ENCODE results near the gene TRAPPC11.

The TRAPPC11 gene

DNA sequence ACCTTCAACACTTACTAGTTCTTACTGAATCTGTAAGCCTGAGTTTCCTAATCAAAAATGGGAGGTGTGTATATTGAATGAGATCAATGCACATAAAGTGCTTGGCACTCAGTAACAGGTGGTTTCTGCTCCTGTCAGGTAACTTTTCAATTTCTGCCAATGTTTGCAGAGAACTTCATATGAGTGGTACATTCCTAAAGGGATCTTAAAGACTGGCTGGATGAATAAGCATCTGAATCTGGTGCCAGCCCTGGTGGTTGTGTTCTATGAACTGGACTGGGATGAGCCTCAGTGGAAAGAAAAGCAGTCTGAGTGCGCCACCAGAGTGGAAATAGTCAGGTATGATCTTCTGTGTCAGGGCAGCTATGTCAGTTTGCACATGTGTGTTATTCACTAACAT is 7.0 kb downstream of the TRAPPC11 start:
- no peak for DNase-seq
- TF ChIP-seq POLR2A (IDR thresholded peaks at IDR 0.05; ENCODE audit: low read length) = no peak
- TF ChIP-seq GATA1 (IDR thresholded peaks at IDR 0.05; ENCODE audit: low read depth, low read length) = no peak

GRCh38 chr4:183670251-183670650 is 11.2 kb downstream of the TRAPPC11 start:
- no peak for DNase-seq
- TF ChIP-seq GATA1 (IDR thresholded peaks at IDR 0.05; ENCODE audit: low read depth, low read length) (no peak), POLR2A (IDR thresholded peaks at IDR 0.05; ENCODE audit: low read length) (no peak)

DNA sequence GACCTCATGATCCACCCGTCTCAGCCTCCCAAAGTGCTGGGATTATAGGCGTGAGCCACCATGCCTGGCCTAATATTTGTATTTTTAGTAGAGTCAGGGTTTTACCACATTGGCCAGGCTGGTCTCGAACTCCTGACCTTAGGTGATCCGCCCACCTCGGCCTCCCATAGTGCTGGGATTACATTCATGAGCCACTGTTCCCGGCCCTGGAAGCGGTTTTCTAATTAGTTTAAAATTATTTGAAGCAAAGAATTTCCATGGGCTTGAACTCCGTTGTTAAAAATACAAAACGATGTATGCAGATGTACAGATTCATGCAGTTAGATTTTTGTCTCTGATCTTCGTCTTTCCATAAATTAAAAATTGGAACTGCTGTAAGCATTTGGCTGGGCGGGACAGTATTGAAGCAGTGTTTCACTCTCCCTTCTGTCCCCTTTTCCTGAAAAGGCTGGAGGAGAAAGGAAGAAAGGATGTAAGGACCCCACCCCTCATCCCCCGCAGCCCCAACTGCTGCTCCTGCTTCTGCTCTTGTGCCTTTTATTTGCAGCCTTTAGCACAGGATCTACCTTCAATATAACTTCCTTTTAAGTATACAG is 12.0 kb downstream of the TRAPPC11 start:
- TF ChIP-seq POLR2A (IDR thresholded peaks at IDR 0.05; ENCODE audit: low read length) = no peak
- no peak for TF ChIP-seq GATA1 (IDR thresholded peaks at IDR 0.05; ENCODE audit: low read depth, low read length)
- DNase-seq = no peak

GRCh38 chr4:183674153-183674552 is 15.1 kb downstream of the TRAPPC11 start:
- TF ChIP-seq POLR2A (IDR thresholded peaks at IDR 0.05; ENCODE audit: low read length) (no peak), GATA1 (IDR thresholded peaks at IDR 0.05; ENCODE audit: low read depth, low read length) (no peak)

GRCh38 chr4:183675625-183676024 is 16.5 kb downstream of the TRAPPC11 start:
- no peak for TF ChIP-seq GATA1 (IDR thresholded peaks at IDR 0.05; ENCODE audit: low read depth, low read length)
- no peak for TF ChIP-seq POLR2A (IDR thresholded peaks at IDR 0.05; ENCODE audit: low read length)
- no peak for DNase-seq

More at GRCh38 chr4:183674153-183674552, 15.1 kb downstream of the TRAPPC11 start:
- DNase-seq = no peak

DNA sequence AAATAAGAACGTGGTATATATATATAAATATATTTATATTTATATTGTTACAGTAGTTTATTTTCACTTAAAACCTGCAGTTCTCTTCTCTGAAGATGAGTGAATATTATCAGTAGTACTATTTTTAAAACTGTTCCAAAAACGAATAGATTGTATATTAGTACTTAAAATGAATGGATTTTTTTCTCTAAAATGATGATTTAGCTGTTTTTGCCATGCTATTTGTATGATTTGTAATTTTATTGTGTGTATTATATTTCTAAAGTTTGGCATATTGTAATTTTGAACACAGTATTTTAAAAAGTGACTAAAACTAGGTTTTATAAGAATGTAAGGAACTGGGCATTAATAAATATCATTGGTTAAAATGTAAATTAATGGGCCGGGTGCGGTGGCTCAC is 22.0 kb downstream of the TRAPPC11 start:
- TF ChIP-seq GATA1 (IDR thresholded peaks at IDR 0.05; ENCODE audit: low read depth, low read length) (no peak), POLR2A (IDR thresholded peaks at IDR 0.05; ENCODE audit: low read length) (no peak)
- no peak for DNase-seq

DNA sequence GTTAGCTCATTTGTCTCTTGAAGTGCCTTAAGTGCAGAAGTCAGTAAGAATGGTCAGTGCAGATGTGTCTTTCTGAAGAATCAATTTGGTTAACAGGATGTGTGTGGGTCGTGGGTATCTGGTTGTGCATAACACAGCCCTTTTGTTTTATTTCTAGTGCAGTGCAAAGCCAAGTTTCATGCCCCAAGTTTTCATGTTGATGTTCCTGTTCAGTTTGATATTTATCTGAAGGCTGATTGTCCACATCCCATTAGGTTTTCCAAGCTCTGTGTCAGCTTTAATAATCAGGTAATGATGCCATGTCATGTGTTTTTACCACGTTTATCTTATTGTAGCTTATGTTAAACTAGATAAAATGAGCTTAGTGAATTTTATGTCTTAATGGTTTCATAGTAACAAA is 27.4 kb downstream of the TRAPPC11 start:
- TF ChIP-seq POLR2A (IDR thresholded peaks at IDR 0.05; ENCODE audit: low read length) (no peak), GATA1 (IDR thresholded peaks at IDR 0.05; ENCODE audit: low read depth, low read length) (no peak)
- DNase-seq = no peak

- DNase-seq = no peak
- TF ChIP-seq GATA1 (IDR thresholded peaks at IDR 0.05; ENCODE audit: low read depth, low read length) (no peak), POLR2A (IDR thresholded peaks at IDR 0.05; ENCODE audit: low read length) (no peak)
Measured at GRCh38 chr4:183688216-183688615, 29.1 kb downstream of the TRAPPC11 start.

GRCh38 chr4:183691006-183691405 is 31.9 kb downstream of the TRAPPC11 start:
- no peak for DNase-seq
- TF ChIP-seq GATA1 (IDR thresholded peaks at IDR 0.05; ENCODE audit: low read depth, low read length) = no peak
- no peak for TF ChIP-seq POLR2A (IDR thresholded peaks at IDR 0.05; ENCODE audit: low read length)

DNA sequence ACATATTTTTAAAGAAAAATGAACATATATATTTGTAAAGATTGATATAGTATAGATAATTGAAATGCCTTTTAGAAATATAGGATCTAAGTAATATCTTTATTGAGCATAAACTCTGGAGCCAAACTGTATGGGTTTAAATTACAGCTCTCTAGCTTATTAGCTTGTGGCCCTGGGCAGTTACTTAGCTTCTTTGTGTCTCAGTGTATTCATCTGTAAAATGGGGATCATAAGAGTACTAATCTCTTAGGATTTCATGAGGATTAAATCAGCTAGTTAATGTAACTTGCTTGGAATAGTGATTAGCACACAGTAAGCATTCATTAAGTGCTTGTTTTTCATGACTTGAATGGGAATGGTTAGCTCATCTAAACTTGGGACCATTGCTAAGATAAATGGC is 32.8 kb downstream of the TRAPPC11 start:
- no peak for DNase-seq
- TF ChIP-seq GATA1 (IDR thresholded peaks at IDR 0.05; ENCODE audit: low read depth, low read length) = no peak
- no peak for TF ChIP-seq POLR2A (IDR thresholded peaks at IDR 0.05; ENCODE audit: low read length)

- no peak for DNase-seq
Measured at GRCh38 chr4:183698909-183699308, 39.8 kb downstream of the TRAPPC11 start.

GRCh38 chr4:183700407-183700806 is 41.3 kb downstream of the TRAPPC11 start:
- no peak for DNase-seq

More at GRCh38 chr4:183698909-183699308, 39.8 kb downstream of the TRAPPC11 start:
- TF ChIP-seq POLR2A (IDR thresholded peaks at IDR 0.05; ENCODE audit: low read length) (no peak), GATA1 (IDR thresholded peaks at IDR 0.05; ENCODE audit: low read depth, low read length) (no peak)

GRCh38 chr4:183702492-183702891 is 43.4 kb downstream of the TRAPPC11 start:
- TF ChIP-seq POLR2A (IDR thresholded peaks at IDR 0.05; ENCODE audit: low read length) = no peak
- no peak for TF ChIP-seq GATA1 (IDR thresholded peaks at IDR 0.05; ENCODE audit: low read depth, low read length)
- no peak for DNase-seq

More at GRCh38 chr4:183700407-183700806, 41.3 kb downstream of the TRAPPC11 start:
- TF ChIP-seq GATA1 (IDR thresholded peaks at IDR 0.05; ENCODE audit: low read depth, low read length) (no peak), POLR2A (IDR thresholded peaks at IDR 0.05; ENCODE audit: low read length) (no peak)

- DNase-seq = no peak
- TF ChIP-seq POLR2A (IDR thresholded peaks at IDR 0.05; ENCODE audit: low read length) = no peak
- TF ChIP-seq GATA1 (IDR thresholded peaks at IDR 0.05; ENCODE audit: low read depth, low read length) = no peak
Measured at GRCh38 chr4:183714626-183715025, 55.5 kb downstream of the TRAPPC11 start.

GRCh38 chr4:183716302-183716701 is 57.2 kb downstream of the TRAPPC11 start:
- TF ChIP-seq GATA1 (IDR thresholded peaks at IDR 0.05; ENCODE audit: low read depth, low read length) (no peak), POLR2A (IDR thresholded peaks at IDR 0.05; ENCODE audit: low read length) (no peak)
- no peak for DNase-seq
